PC-3 (cell line): ENCODE data around the gene TBK1. TPM values are rescaled to one million over a fixed set of nuclear protein-coding genes. Genes with fewer than 3 reads are reported as not detected.

Source experiments
- ATAC-seq: fragments of 200-7000 bp; cut with Tn5 transposase; 2 replicates; pipeline ENCODE4 v1.9.1; 2020; ENCODE audit warnings: mild to moderate bottlenecking, moderate library complexity
- BruUV-seq: library from RNA; stranded (reverse); fragments of 400-500 nt; replicated peaks from 2 replicates; lab custom pipeline; 2021; lab: Mats Ljungman, UMichigan
- CTCF ChIA-PET: fragments of 300-600 bp; sonication (Branson Sonifier 250); formaldehyde crosslinking; loops from one replicate; lab custom pipeline; 2022; ENCODE audit warnings: antibody characterized with exemption; lab: Charles Lee
- POLR2A ChIA-PET: fragments of 300-600 bp; sonication (Branson Sonifier 250); formaldehyde crosslinking; loops from one replicate; lab custom pipeline; 2022; ENCODE audit warnings: antibody characterized with exemption; ENCODE audit not compliant: unreplicated experiment; lab: Charles Lee
- DNase-seq: peaks from one replicate; pipeline ENCODE4 v3.0.0-alpha.2; 2015
- H2AFZ ChIP-seq: fragments of 300-600 bp; sonication (generic); 2 replicates; pipeline ENCODE4 v1.6.0; 2016; ENCODE audit warnings: antibody characterized with exemption, low read length
- H3F3A ChIP-seq: fragments of 300-600 bp; sonication (generic); one replicate; pipeline ENCODE4 v1.6.0; 2017; ENCODE audit warnings: antibody characterized with exemption, low read length, control low read depth, mild to moderate bottlenecking; ENCODE audit not compliant: unreplicated experiment
- H3K27ac ChIP-seq: fragments of 300-600 bp; sonication (generic); 2 replicates; pipeline ENCODE4 v1.5.1; 2016; ENCODE audit warnings: mild to moderate bottlenecking, low read length
- H3K27me3 ChIP-seq: fragments of 300-600 bp; sonication (generic); 2 replicates; pipeline ENCODE4 v1.6.1; 2016; ENCODE audit warnings: low read length, mixed read lengths
- H3K36me3 ChIP-seq: fragments of 300-600 bp; sonication (generic); 2 replicates; pipeline ENCODE4 v1.6.1; 2016; ENCODE audit warnings: low read depth, mixed run types, low read length, mixed read lengths
- H3K4me1 ChIP-seq: fragments of 300-600 bp; sonication (generic); 2 replicates; pipeline ENCODE4 v1.5.1; 2016; ENCODE audit warnings: low read length; ENCODE audit not compliant: insufficient read depth
- H3K4me2 ChIP-seq: fragments of 300-600 bp; sonication (generic); 2 replicates; pipeline ENCODE4 v1.6.0; 2016; ENCODE audit warnings: low read length
- H3K4me3 ChIP-seq: fragments of 300-600 bp; sonication (generic); 2 replicates; pipeline ENCODE4 v1.5.1; 2016; ENCODE audit warnings: mild to moderate bottlenecking, low read length, mixed read lengths
- H3K79me2 ChIP-seq: fragments of 300-600 bp; sonication (generic); 2 replicates; pipeline ENCODE4 v1.6.1; 2017; ENCODE audit warnings: low read length, mixed read lengths
- H3K9ac ChIP-seq: fragments of 300-600 bp; sonication (generic); 2 replicates; pipeline ENCODE4 v1.6.0; 2016; ENCODE audit warnings: mild to moderate bottlenecking, low read length
- H3K9me2 ChIP-seq: fragments of 300-600 bp; sonication (generic); replicated peaks from 2 replicates; pipeline ENCODE4 v1.6.1; 2016; ENCODE audit warnings: mixed run types, low read length, mixed read lengths
- H3K9me3 ChIP-seq: fragments of 300-600 bp; sonication (generic); 2 replicates; pipeline ENCODE4 v1.6.1; 2016; ENCODE audit warnings: low read length, mixed read lengths
- H4K20me1 ChIP-seq: fragments of 300-600 bp; sonication (generic); 2 replicates; pipeline ENCODE4 v1.6.1; 2016; ENCODE audit warnings: low read length, mixed read lengths
- CTCF ChIP-seq: fragments of 300-600 bp; sonication (generic); conservative IDR thresholded peaks from 2 replicates; pipeline ENCODE4 v1.5.1; 2017; ENCODE audit warnings: antibody characterized with exemption, low read depth, mild to moderate bottlenecking, low read length
- EZH2 ChIP-seq: fragments of 300-600 bp; sonication (generic); IDR thresholded peaks from one replicate; pipeline ENCODE4 v1.6.1; 2017; ENCODE audit warnings: antibody characterized with exemption, mild to moderate bottlenecking, low read length; ENCODE audit not compliant: unreplicated experiment
- EZH2phosphoT487 ChIP-seq: fragments of 300-600 bp; sonication (generic); IDR thresholded peaks from 2 replicates; pipeline ENCODE4 v1.6.1; 2018; ENCODE audit warnings: mild to moderate bottlenecking, antibody characterized with exemption, low read length, borderline replicate concordance
- intact Hi-C: fragments of 100-400 bp; cut with micrococcal nuclease; formaldehyde crosslinking; loops from 2 replicates; pipeline ENCODE4 v1.9.0; 2023
- total RNA-seq: library from RNA; depleted of rRNA; stranded (reverse); fragments of >200 nt; gene quantifications from 2 replicates; pipeline ENCODE4 v1.2.3, GENCODE V29; 2014

TBK1 gene
- total RNA-seq, 1 experiment from 2014 or later: 23.7 TPM

- POLR2A ChIA-PET: interaction anchor here (0.6 kb wide), 1 partner anchor 487 kb away, joined by 3 read pairs; no protein-coding TSS in a partner anchor
- no TSS peak for BruUV-seq
- TF ChIP-seq CTCF (no peak), EZH2phosphoT487 (no peak), EZH2 (no peak)
These were observed 44.3 kb upstream of the TBK1 start for GRCh38 chr12:64407342-64408223.

GRCh38 chr12:64411427-64411826, 40.5 kb upstream of the TBK1 start:
- intact Hi-C loops: loop anchor here (5.0 kb wide), 1 partner anchor 36 kb away; no protein-coding TSS in a partner anchor
- no peaks in the 10 kb centered on the region for H4K20me1 ChIP-seq
- ATAC-seq (no peak), DNase-seq (no peak)
- H3K79me2 ChIP-seq: peaks cover 51% of the 10 kb centered on the region
- no peak overlapping the region for H2AFZ ChIP-seq
- no peak overlapping the region for H3K4me2 ChIP-seq
- CTCF ChIA-PET: no interaction called here
- POLR2A ChIA-PET: no interaction called here
- no peaks in the 10 kb centered on the region for H3K9me3 ChIP-seq
- H3K36me3 ChIP-seq: peaks cover 55% of the 10 kb centered on the region
- no peak overlapping the region for H3K4me3 ChIP-seq
- TF ChIP-seq EZH2: no peak
- TF ChIP-seq CTCF: no peak
- TF ChIP-seq EZH2phosphoT487: no peak
- no peak overlapping the region for H3K27ac ChIP-seq
- no peaks in the 10 kb centered on the region for H3K27me3 ChIP-seq
- no peaks in the 10 kb centered on the region for H3K9me2 ChIP-seq
- no peak overlapping the region for H3K9ac ChIP-seq
- peaks cover 7% of the 10 kb centered on the region; the same call in 1 of the 2 replicates for H3K4me1 ChIP-seq
- BruUV-seq: no TSS peak
- no peaks in the 10 kb centered on the region for H3F3A ChIP-seq

More at GRCh38 chr12:64407342-64408223, 44.3 kb upstream of the TBK1 start:
- CTCF ChIA-PET: no interaction called here
- Histone ChIP-seq H3K27ac (no peak overlapping the region), H3K4me3 (no peak overlapping the region), H4K20me1 (no peaks in the 10 kb centered on the region), H3K9me3 (no peaks in the 10 kb centered on the region), H3K27me3 (no peaks in the 10 kb centered on the region), H3K79me2 (peaks cover 72% of the 10 kb centered on the region), H3K36me3 (peaks cover 24% of the 10 kb centered on the region; the same call in 1 of the 2 replicates), H2AFZ (no peak overlapping the region), H3K9me2 (no peaks in the 10 kb centered on the region), H3K9ac (no peak overlapping the region), H3K4me1 (peaks cover 20% of the 10 kb centered on the region; the same call in 1 of the 2 replicates), H3K4me2 (no peak overlapping the region), H3F3A (no peaks in the 10 kb centered on the region)
- intact Hi-C loops: no loop called here
- ATAC-seq: no peak
- no peak for DNase-seq

GRCh38 chr12:64412459-64412858, 39.5 kb upstream of the TBK1 start:
- BruUV-seq: no TSS peak
- POLR2A ChIA-PET: no interaction called here

More at GRCh38 chr12:64412459-64412858, 39.5 kb upstream of the TBK1 start:
- Histone ChIP-seq H3K27ac (no peak overlapping the region), H3F3A (no peaks in the 10 kb centered on the region), H3K9me2 (no peaks in the 10 kb centered on the region), H3K4me3 (no peak overlapping the region), H3K9me3 (no peaks in the 10 kb centered on the region), H3K4me1 (0 out of 2 replicates have a peak, but pooled peaks cover 4% of the 10 kb centered on the region), H3K36me3 (peaks cover 65% of the 10 kb centered on the region), H3K27me3 (no peaks in the 10 kb centered on the region), H3K4me2 (no peak overlapping the region), H3K9ac (no peak overlapping the region), H3K79me2 (peaks cover 41% of the 10 kb centered on the region), H2AFZ (no peak overlapping the region), H4K20me1 (no peaks in the 10 kb centered on the region)
- CTCF ChIA-PET: no interaction called here
- no peak for DNase-seq
- ATAC-seq: no peak
- intact Hi-C loops: loop anchor here (5.0 kb wide), 1 partner anchor 35 kb away; no protein-coding TSS in a partner anchor
- TF ChIP-seq EZH2 (no peak), EZH2phosphoT487 (no peak), CTCF (no peak)
